NB4 (cell line): ENCODE results near the gene LCN15.

Experiments
- MYC ChIP-seq: IDR thresholded peaks from 2 replicates; pipeline ENCODE4 v1.6.1; 2011; ENCODE audit warnings: low read depth, low read length
- POLR2A ChIP-seq: IDR thresholded peaks from 2 replicates; pipeline ENCODE4 v1.6.1; 2011; ENCODE audit warnings: mild to moderate bottlenecking; ENCODE audit not compliant: insufficient read length; ENCODE audit errors: extremely low read depth
- TF ChIP-seq, protein P1 (sequence below): IDR thresholded peaks from one replicate; pipeline ENCODE4 v1.5.1; 2012; ENCODE audit warnings: low read depth, low read length

DNA sequence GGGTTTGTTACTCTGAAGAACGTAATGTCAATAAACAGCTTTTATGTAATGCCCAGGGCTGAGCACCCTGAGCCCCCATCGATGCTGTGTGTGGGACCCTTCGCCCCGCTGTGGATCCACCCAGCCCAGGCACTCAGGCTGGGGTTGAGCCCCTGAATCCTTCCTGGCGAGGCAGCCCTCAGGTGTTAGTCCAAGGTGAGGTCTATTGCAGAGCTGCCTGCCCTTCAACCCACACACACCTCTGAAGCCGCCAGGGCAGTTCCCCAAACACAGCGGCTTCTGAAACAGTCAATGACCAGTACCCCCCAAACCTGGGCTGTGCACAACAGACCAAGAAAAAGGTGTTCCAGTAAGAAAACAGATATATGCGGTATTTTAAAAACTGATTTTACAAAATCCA is 40.3 kb downstream of the LCN15 start:
- no peak for TF ChIP-seq POLR2A
- TF ChIP-seq, protein P1, sequence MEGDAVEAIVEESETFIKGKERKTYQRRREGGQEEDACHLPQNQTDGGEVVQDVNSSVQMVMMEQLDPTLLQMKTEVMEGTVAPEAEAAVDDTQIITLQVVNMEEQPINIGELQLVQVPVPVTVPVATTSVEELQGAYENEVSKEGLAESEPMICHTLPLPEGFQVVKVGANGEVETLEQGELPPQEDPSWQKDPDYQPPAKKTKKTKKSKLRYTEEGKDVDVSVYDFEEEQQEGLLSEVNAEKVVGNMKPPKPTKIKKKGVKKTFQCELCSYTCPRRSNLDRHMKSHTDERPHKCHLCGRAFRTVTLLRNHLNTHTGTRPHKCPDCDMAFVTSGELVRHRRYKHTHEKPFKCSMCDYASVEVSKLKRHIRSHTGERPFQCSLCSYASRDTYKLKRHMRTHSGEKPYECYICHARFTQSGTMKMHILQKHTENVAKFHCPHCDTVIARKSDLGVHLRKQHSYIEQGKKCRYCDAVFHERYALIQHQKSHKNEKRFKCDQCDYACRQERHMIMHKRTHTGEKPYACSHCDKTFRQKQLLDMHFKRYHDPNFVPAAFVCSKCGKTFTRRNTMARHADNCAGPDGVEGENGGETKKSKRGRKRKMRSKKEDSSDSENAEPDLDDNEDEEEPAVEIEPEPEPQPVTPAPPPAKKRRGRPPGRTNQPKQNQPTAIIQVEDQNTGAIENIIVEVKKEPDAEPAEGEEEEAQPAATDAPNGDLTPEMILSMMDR: no peak
- TF ChIP-seq MYC: no peak
